Measurements from ENCODE around the gene ABHD17C. TPM values are rescaled to one million over a fixed set of nuclear protein-coding genes. Genes with fewer than 3 reads are reported as not detected.

Gene ABHD17C
- polyA plus RNA-seq, 3 donors from 2014 or later: 1.3 to 2.7 (median 1.5) TPM

DNA sequence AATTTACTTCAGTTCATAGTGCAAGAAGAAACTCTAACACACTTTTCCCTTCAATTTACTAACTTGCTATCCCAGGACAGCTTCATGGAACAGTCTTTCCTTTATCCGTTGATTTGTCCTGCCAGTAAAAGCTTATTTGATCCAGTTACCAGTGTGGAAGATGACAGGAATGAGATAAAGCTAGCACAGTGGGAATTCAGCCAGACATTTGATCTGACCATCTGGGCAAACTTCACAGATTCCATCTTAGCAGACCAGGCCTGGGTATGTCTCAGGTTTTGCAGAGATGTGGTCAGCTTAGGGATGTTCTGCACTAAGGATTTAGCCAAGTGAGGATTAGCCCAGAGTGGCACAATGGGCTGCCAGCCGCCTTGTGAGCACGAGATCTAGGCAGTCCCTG is 103.8 kb downstream of the ABHD17C start:
- Mint-ChIP-seq H3K4me1 (no peaks in the 10 kb centered on the region), H3K4me3 (no peak overlapping the region), H3K9me3 (no peaks in the 10 kb centered on the region), H3K36me3 (no peaks in the 10 kb centered on the region), H3K27me3 (ENCODE audit: low read depth in 3 of 3) (peaks cover 0 to 5% (median 3%) of the 10 kb centered on the region in 3 donors), H3K27ac (no peak overlapping the region)
- DNase-seq: no peak

DNA sequence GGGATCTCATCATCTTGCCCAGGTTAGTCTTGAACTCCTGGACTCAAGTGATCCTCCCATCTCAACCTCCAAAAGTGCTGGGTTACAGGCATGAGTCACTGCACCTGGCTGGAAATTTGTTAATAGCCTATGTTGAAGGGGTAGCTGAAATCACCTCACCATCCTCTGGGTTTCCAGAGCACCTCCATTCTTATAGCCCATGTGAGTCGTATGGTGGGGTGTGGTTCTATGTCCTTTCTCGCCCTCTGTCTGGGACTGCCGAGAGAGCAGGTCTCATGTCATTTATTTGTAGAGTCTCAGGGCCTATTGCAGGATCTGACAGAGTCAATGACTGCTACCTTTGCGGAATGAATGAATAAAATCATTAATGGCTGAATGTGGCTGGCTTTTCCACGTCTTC is 105.0 kb downstream of the ABHD17C start:
- no peaks in the 10 kb centered on the region for H3K9me3 Mint-ChIP-seq
- no peaks in the 10 kb centered on the region for H3K36me3 Mint-ChIP-seq
- no peak overlapping the region for H3K4me3 Mint-ChIP-seq
- DNase-seq: no peak
- H3K4me1 Mint-ChIP-seq: no peaks in the 10 kb centered on the region
- H3K27me3 Mint-ChIP-seq (ENCODE audit: low read depth in 3 of 3): peaks cover 0 to 7% (median 3%) of the 10 kb centered on the region in 3 donors
- H3K27ac Mint-ChIP-seq: no peak overlapping the region

DNA sequence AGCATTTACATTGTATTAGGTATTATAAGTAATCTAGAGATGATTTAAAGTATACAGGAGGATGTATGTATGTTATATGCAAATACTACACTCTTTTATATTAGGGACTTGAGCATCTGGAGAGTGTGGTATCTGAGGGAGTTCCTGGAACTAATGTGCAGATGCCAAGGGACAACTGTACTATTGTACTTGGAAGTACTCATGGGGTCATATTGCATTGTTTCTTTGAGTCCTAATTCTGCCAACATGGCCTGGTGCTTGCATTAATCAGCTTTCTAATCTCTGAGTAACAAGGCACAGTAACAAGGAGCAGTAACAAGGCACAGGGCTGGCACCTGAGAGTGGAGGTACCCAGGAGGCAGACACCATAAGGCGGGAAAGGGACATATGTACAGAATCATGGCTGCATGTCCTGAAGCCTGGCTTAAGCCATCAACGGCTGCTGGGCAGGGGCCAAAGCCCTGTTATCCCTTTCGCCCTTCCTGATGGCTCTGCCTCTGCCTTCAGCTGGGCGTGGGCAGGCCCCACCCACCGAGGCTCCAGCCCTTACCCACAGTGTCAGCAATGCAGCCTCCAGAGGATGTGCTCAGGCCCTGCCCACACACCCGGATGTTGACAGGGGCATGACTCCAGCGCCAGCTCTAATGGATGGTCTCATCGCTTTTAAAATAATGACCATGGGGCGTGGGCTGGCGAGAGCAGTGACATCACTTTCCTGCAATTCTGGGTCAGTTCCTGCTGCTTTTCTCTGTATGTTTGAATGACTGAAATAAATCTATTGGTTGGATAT is 107.0 kb downstream of the ABHD17C start:
- Mint-ChIP-seq H3K4me1 (no peaks in the 10 kb centered on the region), H3K9me3 (no peaks in the 10 kb centered on the region), H3K36me3 (no peaks in the 10 kb centered on the region), H3K27ac (no peak overlapping the region), H3K27me3 (ENCODE audit: low read depth in 3 of 3) (peaks cover 0 to 5% (median 5%) of the 10 kb centered on the region in 3 donors), H3K4me3 (no peak overlapping the region)
- no peak for DNase-seq

DNA sequence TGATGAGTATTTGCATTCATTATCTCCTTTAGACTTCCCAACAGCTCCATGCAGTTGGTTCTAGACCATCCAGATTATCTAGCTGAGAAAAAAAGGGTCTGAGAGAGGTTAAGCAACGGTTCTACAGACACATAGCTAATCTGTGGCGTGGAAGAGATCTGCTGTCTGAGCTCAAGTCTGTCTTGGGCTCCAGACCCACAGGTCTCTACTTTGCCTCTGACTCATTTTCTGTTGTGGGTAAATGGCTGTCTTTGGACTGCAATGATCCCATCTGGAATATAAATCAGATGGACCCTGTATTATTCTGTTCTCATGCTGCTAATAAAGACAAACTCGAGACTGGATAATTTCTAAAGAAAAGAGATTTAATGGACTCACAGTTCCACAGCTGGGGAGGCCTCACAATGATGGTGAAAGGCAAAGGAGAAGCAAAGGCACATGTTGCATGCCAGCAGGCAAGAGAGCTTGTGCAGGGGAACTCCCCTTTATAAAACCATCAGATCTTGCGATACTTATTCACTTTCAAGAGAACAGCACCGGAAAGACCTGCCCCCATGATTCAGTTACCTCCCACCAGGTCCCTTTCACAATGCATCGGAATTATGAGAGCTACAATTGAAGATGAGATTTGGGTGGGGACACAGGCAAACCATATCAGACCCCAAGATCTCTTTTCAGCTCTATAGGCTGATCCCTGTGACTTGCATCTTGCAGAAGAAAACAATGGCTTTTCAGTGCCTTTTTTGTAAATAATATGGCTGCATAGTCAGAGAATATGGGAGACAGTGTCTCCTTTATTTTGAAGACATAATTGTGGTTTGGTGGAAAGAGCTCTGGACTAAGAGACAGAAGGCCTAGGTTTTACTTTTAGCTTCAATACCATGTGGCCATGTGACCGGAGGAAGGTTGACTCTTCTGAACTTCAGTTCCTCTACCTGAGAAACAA is 108.7 kb downstream of the ABHD17C start:
- no peaks in the 10 kb centered on the region for H3K4me1 Mint-ChIP-seq
- H3K36me3 Mint-ChIP-seq: no peaks in the 10 kb centered on the region
- peaks cover 2 to 6% (median 5%) of the 10 kb centered on the region in 3 donors for H3K27me3 Mint-ChIP-seq (ENCODE audit: low read depth in 3 of 3)
- no peaks in the 10 kb centered on the region for H3K9me3 Mint-ChIP-seq
- H3K4me3 Mint-ChIP-seq: no peak overlapping the region
- no peak overlapping the region for H3K27ac Mint-ChIP-seq
- no peak for DNase-seq

DNA sequence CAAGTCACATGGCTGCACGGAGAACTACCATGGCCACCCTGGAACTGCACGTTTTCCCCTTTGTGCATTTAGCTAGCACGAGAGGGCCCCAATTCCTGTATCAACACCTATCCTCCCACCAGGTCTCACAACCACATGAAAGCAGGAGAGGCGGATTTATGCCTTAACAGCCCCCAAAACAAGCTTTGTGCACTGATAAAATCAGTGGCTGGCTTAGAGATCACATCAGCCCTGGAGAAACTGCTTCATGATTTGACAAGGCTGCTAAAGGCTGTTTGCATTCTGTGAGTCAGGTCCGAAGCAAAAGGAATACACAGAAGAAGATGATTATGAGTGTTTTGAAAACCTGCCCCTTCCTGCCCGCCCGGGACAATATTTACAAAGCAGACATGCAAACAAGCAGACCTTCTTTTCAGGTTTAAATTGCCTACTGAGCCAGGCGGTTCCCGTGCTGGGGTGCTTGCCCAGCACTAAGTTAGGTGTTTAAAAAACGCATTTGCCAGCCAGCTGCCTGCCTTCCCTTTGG is 109.9 kb downstream of the ABHD17C start:
- H3K4me3 Mint-ChIP-seq: no peak overlapping the region
- DNase-seq: no peak

More for the DNA sequence above, 109.9 kb downstream of the ABHD17C start:
- no peaks in the 10 kb centered on the region for H3K9me3 Mint-ChIP-seq
- H3K27me3 Mint-ChIP-seq (ENCODE audit: low read depth in 3 of 3): peaks cover 4 to 8% (median 5%) of the 10 kb centered on the region in 3 donors
- no peak overlapping the region for H3K27ac Mint-ChIP-seq
- H3K4me1 Mint-ChIP-seq: no peaks in the 10 kb centered on the region
- no peaks in the 10 kb centered on the region for H3K36me3 Mint-ChIP-seq

Other genes starting within 250 kb of the ABHD17C start
- under 1 TPM in 1 of 3 donors, not detected in 2; 0.08 TPM for gene CEMIP, start 84.1 kb downstream of the ABHD17C start, polyA plus RNA-seq

Measured in immature natural killer cell (primary cell).